WTC11 (cell line): Measurements from ENCODE around the gene DHX36. TPM values are rescaled to one million over a fixed set of nuclear protein-coding genes. Genes with fewer than 3 reads are reported as not detected.

Source experiments
- ATAC-seq: fragments of 200-7000 bp; cut with Tn5 transposase; 2 replicates; pipeline ENCODE4 v1.10.0; 2021; ENCODE audit warnings: mild to moderate bottlenecking, moderate library complexity
- CTCF ChIA-PET: fragments of 300-600 bp; sonication (Branson Sonifier 250); formaldehyde crosslinking; loops from one replicate; lab custom pipeline; 2021; ENCODE audit warnings: antibody characterized with exemption; lab: Charles Lee
- POLR2A ChIA-PET: fragments of 350-600 bp; sonication (Branson Sonifier 250); formaldehyde crosslinking; loops from one replicate; lab custom pipeline; 2021; ENCODE audit warnings: antibody characterized with exemption; lab: Charles Lee
- DNase-seq: peaks from one replicate; pipeline ENCODE4 v3.0.0; 2021; ENCODE audit warnings: low spot score
- H3K27ac Mint-ChIP-seq: 2 replicates; pipeline ENCODE4 v1.8.0; 2021; ENCODE audit warnings: mixed read lengths
- H3K27me3 Mint-ChIP-seq: 2 replicates; pipeline ENCODE4 v1.8.0; 2021; ENCODE audit warnings: low read depth, mild to moderate bottlenecking, moderate library complexity, mixed read lengths
- H3K36me3 Mint-ChIP-seq: 2 replicates; pipeline ENCODE4 v1.8.0; 2021; ENCODE audit warnings: mixed read lengths
- H3K4me1 Mint-ChIP-seq: 2 replicates; pipeline ENCODE4 v1.8.0; 2022; ENCODE audit warnings: mixed read lengths
- H3K4me3 Mint-ChIP-seq: 2 replicates; pipeline ENCODE4 v1.8.0; 2021; ENCODE audit warnings: mild to moderate bottlenecking, moderate library complexity, mixed read lengths
- H3K9me3 Mint-ChIP-seq: 2 replicates; pipeline ENCODE4 v1.8.0; 2021; ENCODE audit warnings: mixed read lengths
- ATF2 ChIP-seq: sonication (generic); formaldehyde crosslinking; IDR thresholded peaks from 2 replicates; pipeline ENCODE4 v1.8.1; 2022; ENCODE audit warnings: low read depth, missing genetic modification reagents, borderline replicate concordance
- ATF3 ChIP-seq: sonication (generic); formaldehyde crosslinking; conservative IDR thresholded peaks from 2 replicates; pipeline ENCODE4 v1.8.1; 2022; ENCODE audit warnings: mild to moderate bottlenecking, missing genetic modification reagents
- E2F1 ChIP-seq: sonication (generic); formaldehyde crosslinking; IDR thresholded peaks from 2 replicates; pipeline ENCODE4 v1.8.0; 2022; ENCODE audit warnings: mild to moderate bottlenecking, missing genetic modification reagents
- EMX1 ChIP-seq: fragments of 250-450 bp; sonication (Bioruptor Pico); IDR thresholded peaks from 2 replicates; pipeline ENCODE4 v1.8.0; 2021; ENCODE audit warnings: mild to moderate bottlenecking
- ESRRA ChIP-seq: sonication (generic); formaldehyde crosslinking; IDR thresholded peaks from 2 replicates; pipeline ENCODE4 v1.8.1; 2022; ENCODE audit warnings: mild to moderate bottlenecking, missing genetic modification reagents, borderline replicate concordance
- FOXP1 ChIP-seq: sonication (generic); formaldehyde crosslinking; IDR thresholded peaks from 2 replicates; pipeline ENCODE4 v1.8.0; 2022; ENCODE audit warnings: missing genetic modification reagents, mild to moderate bottlenecking, moderate library complexity, borderline replicate concordance
- FOXP4 ChIP-seq: sonication (generic); formaldehyde crosslinking; IDR thresholded peaks from 2 replicates; pipeline ENCODE4 v1.8.0; 2022; ENCODE audit warnings: mild to moderate bottlenecking, missing genetic modification reagents
- IRF2 ChIP-seq: sonication (generic); formaldehyde crosslinking; IDR thresholded peaks from 2 replicates; pipeline ENCODE4 v1.8.0; 2022; ENCODE audit warnings: low read depth, missing genetic modification reagents, borderline replicate concordance
- NFE2L1 ChIP-seq: sonication (generic); formaldehyde crosslinking; IDR thresholded peaks from 2 replicates; pipeline ENCODE4 v1.8.1; 2023; ENCODE audit warnings: missing genetic modification reagents
- NFYB ChIP-seq: sonication (generic); formaldehyde crosslinking; conservative IDR thresholded peaks from 2 replicates; pipeline ENCODE4 v1.8.0; 2022; ENCODE audit warnings: low read depth, missing genetic modification reagents
- OVOL2 ChIP-seq: fragments of 250-450 bp; sonication (Bioruptor Pico); IDR thresholded peaks from 2 replicates; pipeline ENCODE4 v1.9.0; 2021; ENCODE audit warnings: mild to moderate bottlenecking, borderline replicate concordance
- PREB ChIP-seq: sonication (generic); formaldehyde crosslinking; IDR thresholded peaks from 2 replicates; pipeline ENCODE4 v1.8.1; 2022; ENCODE audit warnings: mild to moderate bottlenecking, missing genetic modification reagents, moderate library complexity, borderline replicate concordance
- PRRX2 ChIP-seq: fragments of 250-450 bp; sonication (Bioruptor Pico); IDR thresholded peaks from 2 replicates; pipeline ENCODE4 v1.8.0; 2021; ENCODE audit warnings: mild to moderate bottlenecking
- SOX15 ChIP-seq: fragments of 250-450 bp; sonication (Bioruptor Pico); IDR thresholded peaks from 2 replicates; pipeline ENCODE4 v1.9.0; 2021; ENCODE audit warnings: mild to moderate bottlenecking
- SP1 ChIP-seq: sonication (generic); formaldehyde crosslinking; conservative IDR thresholded peaks from 2 replicates; pipeline ENCODE4 v1.8.1; 2022; ENCODE audit warnings: missing genetic modification reagents
- TP53 ChIP-seq: sonication (generic); formaldehyde crosslinking; IDR thresholded peaks from 2 replicates; pipeline ENCODE4 v1.8.1; 2023; ENCODE audit warnings: mild to moderate bottlenecking, missing genetic modification reagents
- USF2 ChIP-seq: sonication (generic); formaldehyde crosslinking; IDR thresholded peaks from 2 replicates; pipeline ENCODE4 v1.8.1; 2023; ENCODE audit warnings: mild to moderate bottlenecking, missing genetic modification reagents, moderate library complexity
- ZNF121 ChIP-seq: sonication (generic); formaldehyde crosslinking; IDR thresholded peaks from 2 replicates; pipeline ENCODE4 v1.8.0; 2023; ENCODE audit warnings: missing genetic modification reagents
- ZNF232 ChIP-seq: sonication (generic); formaldehyde crosslinking; IDR thresholded peaks from 2 replicates; pipeline ENCODE4 v1.8.0; 2022; ENCODE audit warnings: mild to moderate bottlenecking, missing genetic modification reagents
- ZNF396 ChIP-seq: fragments of 250-450 bp; sonication (Bioruptor Pico); IDR thresholded peaks from 2 replicates; pipeline ENCODE4 v1.8.0; 2021; ENCODE audit warnings: mild to moderate bottlenecking, moderate library complexity, borderline replicate concordance
- ZSCAN18 ChIP-seq: fragments of 250-450 bp; sonication (Bioruptor Pico); IDR thresholded peaks from 2 replicates; pipeline ENCODE4 v2.1.2; 2022; ENCODE audit warnings: mild to moderate bottlenecking, moderate library complexity
- total RNA-seq: library from RNA; stranded (reverse); gene quantifications from 3 replicates; pipeline ENCODE4 v1.2.3, GENCODE V29; 2021

Gene DHX36
- total RNA-seq, 1 experiment from 2014 or later: 100 TPM

GRCh38 chr3:154367221-154367620, 42.9 kb upstream of the DHX36 start (continued):
- TF ChIP-seq NFE2L1 (no peak), ZNF121 (CRISPR knock-in tag) (no peak)
- TF ChIP-seq, all 79 proteins: peak for 0

GRCh38 chr3:154364849-154365248, 40.6 kb upstream of the DHX36 start:
- peaks cover 12% of the 10 kb centered on the region for H3K36me3 Mint-ChIP-seq

GRCh38 chr3:154361099-154361498, 36.8 kb upstream of the DHX36 start:
- ATAC-seq: no peak
- POLR2A ChIA-PET: no interaction called here
- H3K27ac Mint-ChIP-seq: no peak overlapping the region

More at GRCh38 chr3:154364849-154365248, 40.6 kb upstream of the DHX36 start:
- Mint-ChIP-seq H3K27me3 (0 out of 2 replicates have a peak, but pooled peaks cover 3% of the 10 kb centered on the region), H3K4me3 (no peak overlapping the region), H3K4me1 (peaks cover 8% of the 10 kb centered on the region), H3K9me3 (peaks cover 34% of the 10 kb centered on the region), H3K27ac (no peak overlapping the region)
- TF ChIP-seq E2F1 (CRISPR knock-in tag): no peak
- TF ChIP-seq EMX1: no peak
- TF ChIP-seq USF2: no peak
- TF ChIP-seq ATF3: no peak
- TF ChIP-seq ZNF232 (CRISPR knock-in tag): no peak
- no peak for ATAC-seq
- no peak for DNase-seq
- ChIA-PET CTCF (no interaction called here), POLR2A (no interaction called here)

GRCh38 chr3:154356009-154356408, 31.7 kb upstream of the DHX36 start:
- no peak overlapping the region for H3K27ac Mint-ChIP-seq
- no peaks in the 10 kb centered on the region for H3K4me1 Mint-ChIP-seq
- CTCF ChIA-PET: no interaction called here
- H3K27me3 Mint-ChIP-seq: no peaks in the 10 kb centered on the region
- H3K4me3 Mint-ChIP-seq: no peak overlapping the region
- DNase-seq: no peak
- no peaks in the 10 kb centered on the region for H3K36me3 Mint-ChIP-seq
- peaks cover 13% of the 10 kb centered on the region for H3K9me3 Mint-ChIP-seq
- POLR2A ChIA-PET: no interaction called here
- ATAC-seq: no peak
- TF ChIP-seq SP1 (no peak), PREB (no peak), ESRRA (CRISPR knock-in tag) (no peak), ZSCAN18 (CRISPR knock-in tag) (no peak), ATF2 (no peak), FOXP1 (CRISPR knock-in tag) (no peak)

More at GRCh38 chr3:154361099-154361498, 36.8 kb upstream of the DHX36 start:
- no peak for TF ChIP-seq OVOL2 (CRISPR knock-in tag)
- TF ChIP-seq PRRX2: no peak
- TF ChIP-seq IRF2: no peak
- no peak for TF ChIP-seq TP53 (CRISPR knock-in tag)
- no peak for TF ChIP-seq ESRRA (CRISPR knock-in tag)
- no peak for TF ChIP-seq FOXP4 (CRISPR knock-in tag)
- TF ChIP-seq E2F1 (CRISPR knock-in tag): no peak
- TF ChIP-seq SOX15: no peak
- no peak for TF ChIP-seq NFYB
- no peak for TF ChIP-seq ZNF396 (CRISPR knock-in tag)
- H3K4me1 Mint-ChIP-seq: 0 out of 2 replicates have a peak, but pooled peaks cover 2% of the 10 kb centered on the region
- no peak overlapping the region for H3K4me3 Mint-ChIP-seq
- peaks cover 31% of the 10 kb centered on the region for H3K9me3 Mint-ChIP-seq
- H3K27me3 Mint-ChIP-seq: 0 out of 2 replicates have a peak, but pooled peaks cover 3% of the 10 kb centered on the region
- peaks cover 12% of the 10 kb centered on the region for H3K36me3 Mint-ChIP-seq
- CTCF ChIA-PET: no interaction called here
- no peak for DNase-seq
